Heart left ventricle (tissue), 13 donors: ENCODE results near the gene EFR3B.

Experiments
- POLR2A ChIP-seq, 2 donors: fragments of 450-650 bp; IDR thresholded peaks; one replicate each; pipeline ENCODE4 v1.6.1; 2017; ENCODE audit warnings: antibody characterized with exemption in 2 of 2, mild to moderate bottlenecking in 2 of 2, moderate library complexity in 2 of 2
- TF ChIP-seq, protein P1 (sequence below), 12 donors: fragments of 200-600 bp; sonication (generic) in 4 of 12; IDR thresholded peaks; one replicate each; pipeline versions ENCODE4 v1.5.0 to v1.8.0; 2018 to 2022; ENCODE audit warnings: antibody characterized with exemption in 12 of 12, mild to moderate bottlenecking in 5 of 12
- donor health status: ischemic (EF 13 %, LVEDD 7.1; RV severe dilation, severe dysfunction).
- donor health status: DM: no; HTN: yes; CAD: no.
- donor health status: DM: no; HTN: no; CAD: no.
- donor health status: ischemic (EF 25% LVEDD 6.9; RV normal size, moderate dysfunction).
- donor health status: ischemic (EF 25% LVEDD 5.7; RV mildly dilated, moderate dysfunction).
- donor health status: ischemic (EF 35%, LVEDD 5.7; RV mildly dilated, moderate dysfunction).
- donor health status: nonischemic (EF 11% LVEDD 7.7; RV severe dilation, severe dysfunction).
- donor health status: DM: yes; HTN: yes; CAD: no.
- donor health status: PGD.
- donor health status: ischemic (EF 29% LVEDD 5.4; RV normal size, mild dysfunction).
- donor health status: nonischemic (EF 23%, LVEDD 6.1; RV moderate dilation, normal function).

DNA sequence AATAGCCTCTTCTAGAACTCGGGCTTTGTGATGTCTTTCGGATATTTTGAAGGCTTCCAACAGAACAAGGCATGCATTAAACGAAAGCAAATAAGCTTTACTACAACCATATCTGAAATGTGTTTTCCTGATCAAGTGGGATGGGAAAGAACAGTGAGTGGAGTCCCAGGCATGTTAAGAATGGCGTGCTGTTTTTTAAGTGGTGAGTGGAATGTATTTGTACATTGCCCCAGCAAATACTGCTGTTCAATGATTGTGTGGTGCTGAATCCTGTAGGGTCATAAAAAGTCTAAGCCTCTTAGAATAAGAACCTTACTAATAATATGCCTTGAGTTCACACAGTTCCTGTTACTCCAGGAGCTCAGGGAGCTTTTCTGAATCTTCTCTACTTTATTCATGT, 74.0 kb downstream of the EFR3B start:
- TF ChIP-seq, protein P1, sequence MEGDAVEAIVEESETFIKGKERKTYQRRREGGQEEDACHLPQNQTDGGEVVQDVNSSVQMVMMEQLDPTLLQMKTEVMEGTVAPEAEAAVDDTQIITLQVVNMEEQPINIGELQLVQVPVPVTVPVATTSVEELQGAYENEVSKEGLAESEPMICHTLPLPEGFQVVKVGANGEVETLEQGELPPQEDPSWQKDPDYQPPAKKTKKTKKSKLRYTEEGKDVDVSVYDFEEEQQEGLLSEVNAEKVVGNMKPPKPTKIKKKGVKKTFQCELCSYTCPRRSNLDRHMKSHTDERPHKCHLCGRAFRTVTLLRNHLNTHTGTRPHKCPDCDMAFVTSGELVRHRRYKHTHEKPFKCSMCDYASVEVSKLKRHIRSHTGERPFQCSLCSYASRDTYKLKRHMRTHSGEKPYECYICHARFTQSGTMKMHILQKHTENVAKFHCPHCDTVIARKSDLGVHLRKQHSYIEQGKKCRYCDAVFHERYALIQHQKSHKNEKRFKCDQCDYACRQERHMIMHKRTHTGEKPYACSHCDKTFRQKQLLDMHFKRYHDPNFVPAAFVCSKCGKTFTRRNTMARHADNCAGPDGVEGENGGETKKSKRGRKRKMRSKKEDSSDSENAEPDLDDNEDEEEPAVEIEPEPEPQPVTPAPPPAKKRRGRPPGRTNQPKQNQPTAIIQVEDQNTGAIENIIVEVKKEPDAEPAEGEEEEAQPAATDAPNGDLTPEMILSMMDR (IDR thresholded peaks at IDR 0.05), result no peak
- TF ChIP-seq POLR2A (IDR thresholded peaks at IDR 0.05), result no peak
